GM12801 (cell line): ENCODE data around the gene SETD9.

Experiments
- TF ChIP-seq, protein P1 (sequence below): IDR thresholded peaks from one replicate; pipeline ENCODE4 v1.5.1; 2011; ENCODE audit warnings: control low read depth; ENCODE audit not compliant: insufficient read length; ENCODE audit errors: extremely low read depth

The SETD9 gene

DNA sequence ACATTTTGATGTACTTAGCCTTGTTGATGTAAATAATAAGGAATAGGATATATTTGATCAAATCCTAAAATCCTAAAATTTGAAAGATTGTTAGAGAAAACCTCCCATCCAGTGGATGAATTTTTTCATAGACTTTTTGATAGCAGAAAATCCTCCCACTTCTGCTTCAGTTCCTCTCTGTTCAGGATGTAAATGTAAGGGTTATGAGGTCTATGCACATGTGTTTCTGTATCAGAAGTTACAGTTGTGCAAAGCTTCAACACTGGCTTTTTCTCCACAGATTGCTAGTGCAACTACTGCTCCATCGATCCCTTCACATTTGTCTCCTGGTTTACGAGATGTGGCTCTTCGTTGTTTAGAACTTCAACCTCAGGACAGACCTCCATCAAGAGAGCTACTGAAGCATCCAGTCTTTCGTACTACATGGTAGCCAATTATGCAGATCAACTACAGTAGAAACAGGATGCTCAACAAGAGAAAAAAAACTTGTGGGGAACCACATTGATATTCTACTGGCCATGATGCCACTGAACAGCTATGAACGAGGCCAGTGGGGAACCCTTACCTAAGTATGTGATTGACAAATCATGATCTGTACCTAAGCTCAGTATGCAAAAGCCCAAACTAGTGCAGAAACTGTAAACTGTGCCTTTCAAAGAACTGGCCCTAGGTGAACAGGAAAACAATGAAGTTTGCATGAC, 16.0 kb upstream of the SETD9 start:
- TF ChIP-seq, protein P1, sequence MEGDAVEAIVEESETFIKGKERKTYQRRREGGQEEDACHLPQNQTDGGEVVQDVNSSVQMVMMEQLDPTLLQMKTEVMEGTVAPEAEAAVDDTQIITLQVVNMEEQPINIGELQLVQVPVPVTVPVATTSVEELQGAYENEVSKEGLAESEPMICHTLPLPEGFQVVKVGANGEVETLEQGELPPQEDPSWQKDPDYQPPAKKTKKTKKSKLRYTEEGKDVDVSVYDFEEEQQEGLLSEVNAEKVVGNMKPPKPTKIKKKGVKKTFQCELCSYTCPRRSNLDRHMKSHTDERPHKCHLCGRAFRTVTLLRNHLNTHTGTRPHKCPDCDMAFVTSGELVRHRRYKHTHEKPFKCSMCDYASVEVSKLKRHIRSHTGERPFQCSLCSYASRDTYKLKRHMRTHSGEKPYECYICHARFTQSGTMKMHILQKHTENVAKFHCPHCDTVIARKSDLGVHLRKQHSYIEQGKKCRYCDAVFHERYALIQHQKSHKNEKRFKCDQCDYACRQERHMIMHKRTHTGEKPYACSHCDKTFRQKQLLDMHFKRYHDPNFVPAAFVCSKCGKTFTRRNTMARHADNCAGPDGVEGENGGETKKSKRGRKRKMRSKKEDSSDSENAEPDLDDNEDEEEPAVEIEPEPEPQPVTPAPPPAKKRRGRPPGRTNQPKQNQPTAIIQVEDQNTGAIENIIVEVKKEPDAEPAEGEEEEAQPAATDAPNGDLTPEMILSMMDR, result no peak

DNA sequence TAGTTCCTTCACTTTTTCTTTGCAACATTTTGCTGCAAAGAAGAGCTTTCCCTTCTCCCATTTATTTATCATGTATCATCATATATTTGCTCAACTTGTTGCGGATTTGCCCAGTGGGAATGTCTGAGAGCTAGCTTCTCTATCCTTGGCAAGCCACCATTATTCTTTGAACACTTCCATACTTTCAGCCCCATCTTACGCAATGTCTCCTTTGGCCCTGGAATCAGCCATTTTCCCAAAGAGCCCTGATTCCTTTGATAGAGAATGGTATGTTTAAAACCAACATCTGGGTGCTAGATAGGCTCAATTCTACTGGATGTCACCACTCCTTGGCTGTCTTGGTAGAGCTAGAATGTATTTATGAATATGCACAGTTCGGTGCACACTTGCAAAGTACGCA, 12.6 kb upstream of the SETD9 start:
- TF ChIP-seq, protein P1, result no peak

DNA sequence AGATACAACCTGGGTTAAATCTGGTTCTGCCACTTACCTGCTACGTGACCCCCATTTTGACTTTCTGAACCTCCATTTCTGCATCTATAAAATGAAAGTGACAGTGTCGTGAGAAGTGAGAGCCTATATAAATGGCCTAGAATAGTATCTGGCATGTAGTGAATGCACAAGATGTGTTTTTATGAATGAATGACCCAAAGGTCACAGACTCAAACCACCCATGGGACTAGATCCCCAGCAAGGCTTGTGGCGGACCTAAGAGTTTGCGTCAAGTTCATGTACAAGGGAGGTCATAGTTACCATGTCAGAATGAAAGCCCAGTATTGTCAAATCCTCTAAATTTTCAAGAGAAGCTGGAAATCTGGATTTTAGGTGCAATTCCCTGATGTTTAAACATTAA, 11.2 kb upstream of the SETD9 start:
- TF ChIP-seq, protein P1, result no peak

DNA sequence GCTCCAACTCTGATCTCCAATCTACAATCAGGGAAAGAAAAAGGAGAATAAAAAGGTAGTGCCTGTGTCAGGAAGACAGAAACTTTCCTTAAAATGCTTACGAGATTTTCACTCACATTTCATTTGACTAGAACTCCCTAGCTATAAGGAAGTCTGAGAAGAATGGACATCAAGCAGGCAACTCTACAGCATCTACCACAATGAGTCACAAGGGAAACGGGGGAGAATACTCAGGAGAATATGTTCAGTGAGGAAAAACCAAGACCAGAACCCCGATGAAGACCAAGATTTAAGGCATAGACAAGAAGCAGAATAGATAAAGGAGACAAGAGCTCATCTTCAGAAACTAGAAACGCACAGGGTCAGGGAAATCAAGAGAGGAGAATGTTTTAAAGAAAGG, 9.0 kb upstream of the SETD9 start:
- TF ChIP-seq, protein P1, result no peak

DNA sequence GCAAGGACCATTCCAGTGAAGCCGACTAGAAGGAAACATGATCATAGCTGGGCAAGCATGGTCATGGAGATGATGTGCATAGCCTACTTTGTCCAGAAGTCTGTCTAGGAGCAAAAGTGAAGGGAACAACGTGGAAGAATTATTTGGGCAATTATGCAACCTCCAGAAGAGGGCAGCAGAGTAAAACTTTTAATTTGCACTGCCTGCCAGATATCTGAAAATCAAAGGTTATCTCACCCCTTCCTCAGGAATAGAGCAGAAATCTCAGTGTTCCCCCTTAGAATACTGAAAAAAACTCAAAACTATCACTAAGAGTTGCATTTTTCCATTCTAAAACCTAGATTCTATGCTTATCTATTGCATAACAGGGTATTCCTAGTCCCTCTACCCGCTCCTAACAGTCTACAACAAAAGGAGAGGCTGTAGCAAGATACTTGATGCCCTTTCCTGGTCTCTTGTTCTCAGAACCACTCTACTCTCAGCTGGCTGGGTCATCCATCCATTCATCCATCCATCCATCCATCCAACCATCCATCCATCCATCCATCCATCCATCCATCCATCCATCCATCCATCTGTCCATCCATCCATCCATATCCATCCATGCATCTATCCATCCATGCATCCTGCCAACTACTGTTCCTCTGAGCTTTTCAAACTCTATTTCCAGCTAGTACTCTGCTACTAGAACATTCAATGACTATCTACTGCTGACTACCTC, 8.4 kb upstream of the SETD9 start:
- TF ChIP-seq, protein P1, result peak; percentile 9

DNA sequence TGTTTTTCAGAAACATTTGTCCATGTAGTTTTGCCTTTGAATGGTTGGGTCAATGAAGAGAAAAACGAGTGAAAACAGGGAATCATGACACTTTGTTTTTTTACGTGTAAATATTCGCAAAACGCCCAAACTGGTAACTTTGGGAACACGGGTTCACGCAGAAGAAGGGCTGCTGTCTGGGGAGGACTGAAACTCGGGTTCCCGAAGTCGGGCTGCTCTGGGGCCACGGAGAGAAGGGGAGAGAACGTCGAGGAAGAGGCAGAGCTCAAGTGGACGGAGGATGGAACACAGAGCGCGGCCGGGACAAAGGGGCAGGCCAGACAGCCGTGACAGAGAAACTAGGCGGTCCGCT, 478 bp upstream of the SETD9 start:
- TF ChIP-seq, protein P1, result no peak

DNA sequence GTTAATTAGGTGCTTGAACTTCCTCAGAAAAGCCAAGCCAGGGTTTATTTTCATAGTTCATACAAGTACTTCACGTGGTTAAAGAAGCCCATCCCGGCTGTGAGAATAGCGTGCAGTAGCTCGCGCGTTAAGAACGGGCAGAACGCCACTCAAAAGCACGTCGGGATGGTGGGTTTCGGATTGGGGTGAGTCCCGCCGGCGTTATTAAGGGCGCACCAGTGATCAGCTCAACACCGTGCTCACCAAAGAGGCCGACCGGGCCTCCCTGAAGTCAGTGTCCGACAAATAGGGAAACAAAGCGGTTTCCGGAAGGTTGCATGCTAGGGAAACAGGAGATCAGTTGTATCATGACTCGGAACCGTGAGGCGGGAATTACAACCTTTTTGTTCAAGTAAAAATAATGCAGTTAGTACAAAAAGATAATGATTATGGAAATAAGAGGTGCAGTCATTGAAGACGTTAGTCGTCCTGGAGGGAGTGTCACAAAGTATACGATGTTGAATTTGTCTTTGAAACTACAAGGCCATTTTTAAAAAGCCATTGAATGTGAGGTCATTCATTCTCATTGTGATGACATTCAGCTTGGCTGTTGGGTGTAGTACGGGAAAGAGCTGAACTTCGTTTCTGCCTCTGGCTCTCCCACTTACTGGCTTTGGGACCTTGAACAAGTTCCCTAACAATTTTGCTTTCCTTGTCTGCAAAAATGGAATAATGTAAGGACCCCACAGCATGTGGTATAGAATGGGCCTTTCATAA, 992 bp downstream of the SETD9 start:
- TF ChIP-seq, protein P1, result no peak
